GM23338 (cell line): Measurements from ENCODE around the gene DXO.

Source experiments
- POLR2AphosphoS5 ChIP-seq: IDR thresholded peaks from 2 replicates; pipeline ENCODE4 v1.6.1; 2016; ENCODE audit warnings: antibody characterized with exemption, low read depth
- TF ChIP-seq, protein P1 (sequence below), 2 experiments: fragments of 200-600 bp in 1 of 2; sonication (generic) in 1 of 2; conservative IDR thresholded peaks; 2 replicates each; pipeline versions ENCODE4 v1.5.1 to v1.6.1; 2016 to 2017; ENCODE audit warnings: antibody characterized with exemption in 2 of 2, low read depth in 2 of 2, mild to moderate bottlenecking in 2 of 2, moderate library complexity in 1 of 2

DNA sequence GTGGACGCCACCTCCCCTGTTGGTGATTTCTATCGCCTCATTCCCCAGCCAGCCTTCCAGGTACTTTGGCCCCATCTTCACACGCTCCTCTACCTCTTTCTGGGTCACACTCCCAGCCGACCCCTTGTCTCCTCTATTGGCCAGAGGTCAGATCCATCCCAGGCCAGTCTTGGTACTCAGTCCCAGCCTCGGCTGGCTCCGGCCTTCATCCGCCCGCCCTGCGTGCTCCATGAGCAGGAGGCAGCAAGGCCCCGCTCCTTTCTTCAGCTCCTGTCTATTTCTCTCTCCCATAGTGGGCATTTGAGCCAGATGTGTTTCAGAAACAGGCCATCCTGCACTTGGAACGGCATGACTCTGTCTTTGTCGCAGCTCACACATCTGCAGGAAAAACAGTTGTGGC is 10.3 kb downstream of the DXO start:
- TF ChIP-seq, protein P1, sequence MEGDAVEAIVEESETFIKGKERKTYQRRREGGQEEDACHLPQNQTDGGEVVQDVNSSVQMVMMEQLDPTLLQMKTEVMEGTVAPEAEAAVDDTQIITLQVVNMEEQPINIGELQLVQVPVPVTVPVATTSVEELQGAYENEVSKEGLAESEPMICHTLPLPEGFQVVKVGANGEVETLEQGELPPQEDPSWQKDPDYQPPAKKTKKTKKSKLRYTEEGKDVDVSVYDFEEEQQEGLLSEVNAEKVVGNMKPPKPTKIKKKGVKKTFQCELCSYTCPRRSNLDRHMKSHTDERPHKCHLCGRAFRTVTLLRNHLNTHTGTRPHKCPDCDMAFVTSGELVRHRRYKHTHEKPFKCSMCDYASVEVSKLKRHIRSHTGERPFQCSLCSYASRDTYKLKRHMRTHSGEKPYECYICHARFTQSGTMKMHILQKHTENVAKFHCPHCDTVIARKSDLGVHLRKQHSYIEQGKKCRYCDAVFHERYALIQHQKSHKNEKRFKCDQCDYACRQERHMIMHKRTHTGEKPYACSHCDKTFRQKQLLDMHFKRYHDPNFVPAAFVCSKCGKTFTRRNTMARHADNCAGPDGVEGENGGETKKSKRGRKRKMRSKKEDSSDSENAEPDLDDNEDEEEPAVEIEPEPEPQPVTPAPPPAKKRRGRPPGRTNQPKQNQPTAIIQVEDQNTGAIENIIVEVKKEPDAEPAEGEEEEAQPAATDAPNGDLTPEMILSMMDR (conservative IDR thresholded peaks at IDR 0.05; ENCODE audit: low read depth in 2 of 2): no peak
- TF ChIP-seq POLR2AphosphoS5: no peak
